ENCODE measurements around the gene INPP5D. TPM values are rescaled to one million over a fixed set of nuclear protein-coding genes. Genes with fewer than 3 reads are reported as not detected.

The INPP5D gene
- total RNA-seq, 2 donors from 2014 or later, result 6.5 to 7.1 TPM

- H3K27ac ChIP-seq, result peak overlapping the region; percentile 15
- H3K27me3 ChIP-seq, result no peaks in the 10 kb centered on the region
- TF ChIP-seq, protein P1, sequence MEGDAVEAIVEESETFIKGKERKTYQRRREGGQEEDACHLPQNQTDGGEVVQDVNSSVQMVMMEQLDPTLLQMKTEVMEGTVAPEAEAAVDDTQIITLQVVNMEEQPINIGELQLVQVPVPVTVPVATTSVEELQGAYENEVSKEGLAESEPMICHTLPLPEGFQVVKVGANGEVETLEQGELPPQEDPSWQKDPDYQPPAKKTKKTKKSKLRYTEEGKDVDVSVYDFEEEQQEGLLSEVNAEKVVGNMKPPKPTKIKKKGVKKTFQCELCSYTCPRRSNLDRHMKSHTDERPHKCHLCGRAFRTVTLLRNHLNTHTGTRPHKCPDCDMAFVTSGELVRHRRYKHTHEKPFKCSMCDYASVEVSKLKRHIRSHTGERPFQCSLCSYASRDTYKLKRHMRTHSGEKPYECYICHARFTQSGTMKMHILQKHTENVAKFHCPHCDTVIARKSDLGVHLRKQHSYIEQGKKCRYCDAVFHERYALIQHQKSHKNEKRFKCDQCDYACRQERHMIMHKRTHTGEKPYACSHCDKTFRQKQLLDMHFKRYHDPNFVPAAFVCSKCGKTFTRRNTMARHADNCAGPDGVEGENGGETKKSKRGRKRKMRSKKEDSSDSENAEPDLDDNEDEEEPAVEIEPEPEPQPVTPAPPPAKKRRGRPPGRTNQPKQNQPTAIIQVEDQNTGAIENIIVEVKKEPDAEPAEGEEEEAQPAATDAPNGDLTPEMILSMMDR (IDR thresholded peaks at IDR 0.05), result no peak
- H3K9me3 ChIP-seq, result no peaks in the 10 kb centered on the region
- H3K4me3 ChIP-seq, result no peak overlapping the region
- no peaks in the 10 kb centered on the region for H3K4me1 ChIP-seq
- no peak for DNase-seq
- no peak overlapping the region for H3K9ac ChIP-seq (ENCODE audit: low read depth in 2 of 2, low read length in 2 of 2)
- H3K36me3 ChIP-seq, result no peaks in the 10 kb centered on the region
- intact Hi-C loops (cut with DNase I), result no loop called here
These were observed 182.2 kb downstream of the INPP5D start for GRCh38 chr2:233242231-233242927.

DNA sequence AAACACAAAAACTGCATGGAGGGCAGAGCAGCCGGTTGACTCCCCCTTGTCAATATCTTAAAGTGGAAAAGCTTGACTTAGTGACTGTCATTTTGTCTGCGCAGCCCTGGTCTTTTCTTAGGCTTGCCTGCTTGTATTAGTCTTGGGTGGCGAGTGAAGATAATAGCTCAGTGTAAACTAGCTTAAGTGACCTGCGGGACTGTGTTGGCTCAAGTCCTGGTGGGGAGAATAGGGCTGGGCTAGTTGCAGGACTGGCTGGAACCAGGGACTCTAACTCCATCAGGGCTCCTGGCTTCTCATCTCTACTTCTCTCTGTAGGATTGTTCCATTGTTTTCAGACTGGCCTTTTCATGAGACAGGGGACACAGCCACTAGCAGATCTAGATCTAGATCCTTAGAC, 183.2 kb downstream of the INPP5D start:
- intact Hi-C loops (cut with DNase I), result no loop called here
- H3K27ac ChIP-seq, result no peak overlapping the region

GRCh38 chr2:233244818-233245217, 184.7 kb downstream of the INPP5D start:
- H3K27me3 ChIP-seq, result no peaks in the 10 kb centered on the region
- TF ChIP-seq, protein P1 (IDR thresholded peaks at IDR 0.05), result no peak
- no peak overlapping the region for H3K9ac ChIP-seq (ENCODE audit: low read depth in 2 of 2, low read length in 2 of 2)
- H3K36me3 ChIP-seq, result no peaks in the 10 kb centered on the region
- no peak overlapping the region for H3K27ac ChIP-seq
- no peaks in the 10 kb centered on the region for H3K9me3 ChIP-seq
- no peak for DNase-seq
- H3K4me3 ChIP-seq, result no peak overlapping the region
- no peaks in the 10 kb centered on the region for H3K4me1 ChIP-seq
- intact Hi-C loops (cut with DNase I), result no loop called here

More for the DNA sequence above, 183.2 kb downstream of the INPP5D start:
- Histone ChIP-seq H3K9me3 (no peaks in the 10 kb centered on the region), H3K27me3 (no peaks in the 10 kb centered on the region), H3K4me1 (no peaks in the 10 kb centered on the region), H3K36me3 (no peaks in the 10 kb centered on the region), H3K4me3 (no peak overlapping the region), H3K9ac (ENCODE audit: low read depth in 2 of 2, low read length in 2 of 2) (no peak overlapping the region)
- TF ChIP-seq, protein P1 (IDR thresholded peaks at IDR 0.05), result no peak
- no peak for DNase-seq

DNA sequence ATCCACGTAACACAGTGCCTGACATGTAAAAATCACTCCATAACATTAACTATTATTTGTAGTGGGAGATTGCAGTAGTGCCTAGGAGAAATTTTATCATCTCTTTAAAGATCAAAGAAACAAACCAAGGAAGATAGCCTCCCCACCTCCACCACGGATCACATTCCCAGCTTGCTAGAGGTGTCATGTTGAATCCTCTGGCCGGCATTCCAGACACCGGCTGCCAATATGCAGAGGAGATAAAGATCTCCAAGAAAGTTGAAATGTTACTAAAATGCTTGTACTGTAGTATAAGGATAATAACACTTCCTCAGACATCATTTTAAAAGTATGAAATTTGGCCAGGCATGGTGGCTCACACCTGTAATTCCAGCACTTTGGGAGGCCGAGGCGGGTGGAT, 185.3 kb downstream of the INPP5D start:
- Histone ChIP-seq H3K4me3 (no peak overlapping the region), H3K9me3 (no peaks in the 10 kb centered on the region), H3K27me3 (no peaks in the 10 kb centered on the region), H3K36me3 (no peaks in the 10 kb centered on the region), H3K4me1 (no peaks in the 10 kb centered on the region), H3K27ac (no peak overlapping the region), H3K9ac (ENCODE audit: low read depth in 2 of 2, low read length in 2 of 2) (no peak overlapping the region)
- intact Hi-C loops (cut with DNase I), result no loop called here
- TF ChIP-seq, protein P1 (IDR thresholded peaks at IDR 0.05), result no peak
- no peak for DNase-seq

DNA sequence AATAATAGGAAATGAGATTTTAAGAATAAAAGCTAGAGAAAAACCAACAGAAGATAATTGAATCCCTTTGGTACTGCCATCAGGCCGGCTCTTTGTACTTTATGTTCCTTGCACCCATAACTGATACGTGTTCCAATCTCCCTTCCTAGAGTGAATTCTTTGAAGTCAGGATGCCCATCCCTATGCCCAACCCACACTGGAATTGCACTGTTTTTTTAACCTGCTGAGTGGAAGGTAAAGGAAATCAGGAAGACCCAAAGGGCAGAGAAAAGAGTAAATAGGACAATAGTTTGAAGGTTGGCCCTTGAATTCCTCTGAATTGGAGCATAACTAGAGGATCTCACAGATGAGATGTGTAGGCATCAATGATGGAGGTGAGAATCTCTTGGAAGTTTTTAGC, 187.0 kb downstream of the INPP5D start:
- TF ChIP-seq, protein P1 (IDR thresholded peaks at IDR 0.05), result no peak
- intact Hi-C loops (cut with DNase I), result no loop called here
- no peaks in the 10 kb centered on the region for H3K4me1 ChIP-seq
- H3K27ac ChIP-seq, result peak overlapping the region; percentile 19
- no peaks in the 10 kb centered on the region for H3K9me3 ChIP-seq
- H3K9ac ChIP-seq (ENCODE audit: low read depth in 2 of 2, low read length in 2 of 2), result no peak overlapping the region
- no peak overlapping the region for H3K4me3 ChIP-seq
- H3K27me3 ChIP-seq, result no peaks in the 10 kb centered on the region
- no peak for DNase-seq
- H3K36me3 ChIP-seq, result no peaks in the 10 kb centered on the region
